Ramos (cell line): ENCODE data around the gene NAP1L5.

Experiments used
- in situ Hi-C: fragments of 300-500 bp; cut with MboI; formaldehyde crosslinking; loops from one replicate; pipeline ENCODE4 v1.14.3; 2022; ENCODE audit warnings: low sequenced_read_pairs; ENCODE audit not compliant: unreplicated experiment

The NAP1L5 gene

DNA sequence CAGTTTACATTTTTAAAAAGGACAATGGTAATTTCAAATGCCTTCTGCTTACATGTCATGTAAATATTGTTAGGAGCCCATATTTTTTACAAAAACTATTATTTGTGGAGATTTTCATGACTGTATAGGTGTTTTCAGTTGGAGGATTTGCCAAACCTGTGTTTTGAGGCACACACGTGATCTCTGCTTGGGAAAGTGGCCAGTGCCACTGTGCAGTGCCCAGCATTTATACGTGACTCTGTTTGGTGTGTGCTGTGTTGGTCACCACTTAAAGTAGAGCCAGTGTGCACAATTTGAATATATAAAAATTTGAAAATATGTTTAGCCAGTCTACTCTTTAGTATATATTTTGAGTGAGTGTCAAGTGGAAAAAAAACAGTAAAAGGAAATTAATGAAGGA lies 26.8 kb upstream of the NAP1L5 start:
- in situ Hi-C loops = no loop called here

- in situ Hi-C loops = no loop called here
These were observed 25.2 kb upstream of the NAP1L5 start for GRCh38 chr4:88722828-88723227.

DNA sequence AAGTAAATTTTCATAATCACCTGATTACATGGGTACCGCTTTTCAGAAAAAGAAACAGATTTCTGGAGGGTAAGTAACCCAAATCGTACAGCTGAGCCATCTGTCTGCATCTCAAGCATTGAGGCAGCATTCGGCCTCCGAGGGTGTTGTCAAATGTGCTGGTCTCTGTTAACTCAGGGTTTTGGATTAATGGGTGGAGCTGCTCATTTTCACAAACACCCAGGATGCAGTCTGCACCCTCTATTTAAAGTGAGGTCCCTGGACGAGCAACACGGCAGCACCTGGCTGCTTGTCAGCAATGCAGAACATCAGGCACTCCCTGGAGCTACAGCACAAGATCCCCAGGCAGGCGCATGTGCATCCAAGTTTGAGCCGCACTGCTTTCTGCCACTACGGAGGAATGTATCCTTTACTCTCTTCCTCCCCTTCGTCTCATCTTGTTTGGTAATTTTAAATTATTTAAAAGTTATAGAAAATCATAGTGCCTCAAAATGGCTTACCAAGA lies 24.7 kb upstream of the NAP1L5 start:
- in situ Hi-C loops = no loop called here

- in situ Hi-C loops = no loop called here
These were observed 23.1 kb upstream of the NAP1L5 start for GRCh38 chr4:88720451-88721428.

DNA sequence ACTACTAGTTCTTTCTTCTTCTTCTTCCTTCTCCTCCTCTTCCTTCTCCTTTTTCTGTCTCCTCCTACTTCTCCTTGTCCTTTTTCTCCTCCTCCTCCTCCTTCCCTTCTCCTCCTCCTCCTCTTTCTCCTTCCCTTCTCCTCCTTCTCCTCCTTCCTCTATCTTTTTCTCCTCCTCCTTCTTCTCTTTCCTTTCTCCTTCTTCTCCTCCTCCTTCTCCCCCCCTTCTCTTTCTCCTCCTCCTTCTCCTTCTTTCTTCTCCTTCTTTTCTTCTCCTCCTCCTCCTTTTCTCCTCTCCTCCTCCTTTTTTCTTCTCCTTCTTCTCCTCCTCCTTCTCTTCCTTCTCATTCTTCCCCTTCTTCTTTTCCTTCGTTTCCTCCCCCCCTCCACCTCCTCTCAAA lies 21.8 kb upstream of the NAP1L5 start:
- in situ Hi-C loops = no loop called here

DNA sequence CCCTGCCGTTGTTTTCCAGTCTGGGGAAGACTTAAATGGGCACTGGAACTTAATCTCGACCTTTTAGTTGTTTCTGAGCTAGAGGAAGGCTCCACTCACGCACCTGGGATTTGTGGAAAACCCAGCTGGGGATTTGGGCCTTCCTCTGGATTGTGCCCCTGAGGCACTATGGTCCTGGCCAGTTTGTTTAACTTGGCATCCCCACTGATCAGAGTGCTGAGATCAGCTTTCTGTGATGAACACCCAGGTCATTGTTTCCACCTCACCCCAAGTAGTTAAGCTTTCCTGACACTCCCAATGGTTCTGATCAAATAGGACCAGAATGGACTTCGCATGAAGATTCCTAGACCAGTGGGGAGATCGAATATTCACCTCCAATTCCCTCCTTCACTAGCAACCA lies 20.5 kb upstream of the NAP1L5 start:
- in situ Hi-C loops = no loop called here

- in situ Hi-C loops = no loop called here
These were observed 16.2 kb upstream of the NAP1L5 start for GRCh38 chr4:88713782-88714181.

- in situ Hi-C loops = no loop called here
These were observed 12.4 kb upstream of the NAP1L5 start for GRCh38 chr4:88709989-88710388.

DNA sequence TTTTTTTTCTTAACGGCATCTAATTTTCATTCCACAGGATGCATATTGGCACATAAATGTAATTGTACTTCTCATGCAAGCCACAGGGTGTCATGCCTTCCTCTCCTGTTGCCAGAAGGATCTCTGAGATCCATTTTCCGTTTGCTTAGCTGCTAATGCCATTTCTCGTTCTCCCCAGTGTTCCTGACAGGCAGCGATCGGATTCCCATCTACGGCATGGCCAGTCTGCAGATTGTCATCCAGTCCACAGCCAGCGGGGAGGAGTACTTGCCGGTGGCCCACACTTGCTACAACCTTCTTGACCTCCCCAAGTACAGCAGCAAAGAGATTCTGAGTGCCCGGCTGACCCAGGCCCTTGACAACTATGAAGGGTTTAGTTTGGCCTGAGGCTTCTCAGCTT lies 8.9 kb upstream of the NAP1L5 start:
- in situ Hi-C loops = no loop called here

- in situ Hi-C loops = no loop called here
These were observed 8.3 kb upstream of the NAP1L5 start for GRCh38 chr4:88705805-88706492.

DNA sequence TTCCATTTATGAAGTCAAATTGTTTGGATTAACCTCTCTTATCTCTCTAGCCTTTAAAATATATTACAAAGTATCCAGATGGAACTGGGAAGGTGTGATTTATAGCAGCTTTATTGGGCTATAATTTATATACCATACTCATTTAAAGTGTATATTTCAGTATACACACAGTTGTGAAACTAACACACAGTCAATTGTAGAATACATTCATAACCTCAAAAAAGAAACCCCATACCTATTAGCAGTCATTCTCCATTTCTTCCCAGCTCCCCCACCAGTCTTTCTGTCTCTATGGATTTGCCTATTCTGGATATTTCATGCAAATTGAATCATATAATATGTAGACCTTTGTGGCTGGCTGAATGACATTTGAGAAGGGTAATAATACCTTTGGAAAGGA lies 7.6 kb upstream of the NAP1L5 start:
- in situ Hi-C loops = no loop called here

DNA sequence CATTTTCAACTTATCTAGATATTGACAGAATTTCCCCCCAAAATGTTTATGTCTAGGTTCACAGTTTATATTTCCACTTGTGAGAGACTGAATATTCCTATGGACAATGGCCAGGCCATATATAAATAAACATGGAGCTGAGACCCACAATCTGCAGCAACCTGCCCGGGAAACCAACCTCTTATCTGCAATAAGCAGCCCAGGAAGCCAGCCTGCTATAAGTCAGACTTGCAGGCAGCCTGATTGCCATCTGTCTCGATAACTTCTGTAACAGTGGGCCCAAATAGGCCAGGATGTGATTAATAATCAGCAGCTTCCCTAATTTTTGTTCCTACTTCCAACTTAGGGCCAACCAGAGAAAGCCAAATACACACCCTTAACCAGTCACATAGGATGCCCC lies 5.2 kb upstream of the NAP1L5 start:
- in situ Hi-C loops = no loop called here

DNA sequence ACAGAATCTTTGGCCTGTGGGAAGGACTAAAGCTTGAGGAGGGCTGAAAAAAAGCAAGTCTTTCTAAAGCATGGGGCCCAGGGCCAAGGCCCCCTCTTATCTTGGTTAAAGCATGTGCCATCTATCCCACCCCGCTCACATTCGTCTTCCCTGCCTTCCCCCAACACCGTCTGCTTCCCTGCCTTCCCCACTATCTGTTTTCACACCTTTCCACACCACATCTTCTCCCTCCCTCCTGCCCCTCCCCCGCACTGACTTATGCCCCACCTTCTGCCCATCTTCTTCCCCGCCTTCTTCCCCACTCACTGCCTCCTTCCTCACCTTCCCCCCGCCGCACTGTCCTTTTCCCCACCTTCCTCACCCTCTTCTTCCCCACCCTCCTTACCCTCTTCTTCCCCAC lies 890 bp upstream of the NAP1L5 start:
- in situ Hi-C loops = no loop called here

DNA sequence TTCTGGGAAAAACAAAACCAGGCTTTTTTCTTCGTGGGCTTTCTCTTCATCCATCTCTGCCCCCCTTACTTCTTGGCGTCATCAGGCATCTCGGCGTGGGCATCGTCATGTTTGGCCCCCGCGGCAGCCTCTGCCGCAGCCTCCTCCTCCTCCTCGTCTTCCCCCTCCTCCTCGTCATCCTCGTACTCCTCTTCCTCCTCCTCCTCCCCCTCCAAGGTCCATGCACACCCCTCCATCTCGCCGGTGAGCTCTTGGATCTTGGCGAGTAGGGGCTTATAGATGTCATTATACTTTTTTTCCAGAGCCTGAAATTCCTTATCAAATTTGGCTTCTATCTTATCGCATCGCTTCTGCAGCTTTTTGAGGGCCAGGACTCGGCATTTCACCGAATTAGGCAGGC lies 488 bp downstream of the NAP1L5 start:
- in situ Hi-C loops = no loop called here

- in situ Hi-C loops = no loop called here
These were observed 999 bp downstream of the NAP1L5 start for GRCh38 chr4:88696630-88697029.

DNA sequence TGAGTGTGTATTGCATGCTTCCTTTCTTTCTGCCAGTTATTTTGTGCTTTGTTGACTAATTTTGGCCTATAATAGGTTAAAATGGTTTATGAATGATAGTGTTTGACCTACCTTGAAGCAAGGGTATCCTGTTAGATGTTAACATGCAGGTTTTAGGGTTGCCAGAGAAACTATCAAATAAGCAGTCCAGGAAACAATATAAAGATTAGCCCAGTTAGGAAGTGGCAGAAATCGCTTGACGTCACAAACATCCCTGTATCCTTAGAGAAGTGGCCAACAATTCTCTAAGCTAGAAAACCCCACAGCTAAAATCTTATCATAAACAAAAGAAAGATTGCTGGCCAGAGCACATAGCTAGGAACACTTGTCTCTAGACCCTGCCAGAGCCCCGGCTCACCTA lies 3.8 kb downstream of the NAP1L5 start:
- in situ Hi-C loops = no loop called here

GRCh38 chr4:88690355-88690754 lies 7.3 kb downstream of the NAP1L5 start:
- in situ Hi-C loops = no loop called here

GRCh38 chr4:88681209-88681608 lies 16.4 kb downstream of the NAP1L5 start:
- in situ Hi-C loops = no loop called here

DNA sequence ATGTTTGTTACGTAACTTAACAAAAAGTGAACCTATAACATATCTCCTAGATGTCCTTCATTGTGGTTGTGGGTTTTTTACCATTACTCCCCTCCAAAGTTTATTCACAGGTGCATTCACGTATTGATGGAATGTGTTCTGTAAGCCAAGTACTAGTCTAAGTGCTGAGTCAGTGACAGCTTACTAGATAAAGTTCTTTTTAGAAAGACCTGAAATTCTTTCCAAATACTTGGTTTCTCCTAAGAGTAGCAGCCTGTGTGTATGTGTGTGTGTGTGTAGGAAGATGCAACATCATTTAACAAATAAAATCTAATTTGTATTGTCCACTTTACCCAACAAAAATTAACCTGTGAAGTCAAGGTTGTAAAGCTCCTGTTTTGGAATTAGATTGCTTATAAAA lies 22.1 kb downstream of the NAP1L5 start:
- in situ Hi-C loops = no loop called here

DNA sequence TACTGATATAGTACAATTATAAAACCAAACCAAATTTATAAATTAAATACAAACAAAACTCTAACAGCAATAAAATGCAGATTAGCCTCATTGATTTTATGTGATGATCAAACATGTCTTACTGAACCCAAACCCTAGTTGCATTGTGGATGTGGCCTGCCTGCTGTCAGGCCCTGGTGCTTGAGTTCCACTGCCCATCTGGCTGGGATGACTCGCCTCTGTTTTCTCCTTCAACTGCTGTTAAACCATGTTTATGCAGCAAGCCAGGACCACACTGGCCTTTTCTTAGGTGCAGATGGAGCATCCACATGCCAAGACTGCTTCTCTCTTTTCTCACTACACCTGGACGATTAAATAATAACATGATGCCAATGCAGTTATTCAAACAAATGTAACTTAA lies 22.6 kb downstream of the NAP1L5 start:
- in situ Hi-C loops = no loop called here

DNA sequence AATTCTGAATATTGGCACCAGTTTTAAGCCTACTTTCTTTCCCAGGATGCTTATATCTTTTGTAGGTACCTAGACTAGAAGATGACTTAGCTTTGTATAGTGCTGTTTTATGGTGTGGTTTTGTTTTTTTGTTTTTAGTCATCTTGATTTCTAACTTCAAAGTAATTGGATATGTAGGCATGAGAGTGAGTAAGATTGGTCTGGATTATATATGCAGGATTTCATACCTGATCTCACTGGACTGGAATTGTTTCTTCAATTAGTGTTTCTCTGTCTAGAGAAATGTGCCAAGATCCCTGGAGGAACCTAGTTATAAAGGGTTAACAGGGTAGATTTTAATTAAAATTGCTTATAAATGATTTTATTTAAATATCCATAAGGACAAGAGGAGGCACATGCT lies 23.1 kb downstream of the NAP1L5 start:
- in situ Hi-C loops = no loop called here
